ENCODE results near the gene HRCT1.
"Not testable (repeated sequence)": the region's sequence is repeated elsewhere in the genome, so short reads cannot be mapped to it uniquely, and the experiment has no call there.

The HRCT1 gene

DNA sequence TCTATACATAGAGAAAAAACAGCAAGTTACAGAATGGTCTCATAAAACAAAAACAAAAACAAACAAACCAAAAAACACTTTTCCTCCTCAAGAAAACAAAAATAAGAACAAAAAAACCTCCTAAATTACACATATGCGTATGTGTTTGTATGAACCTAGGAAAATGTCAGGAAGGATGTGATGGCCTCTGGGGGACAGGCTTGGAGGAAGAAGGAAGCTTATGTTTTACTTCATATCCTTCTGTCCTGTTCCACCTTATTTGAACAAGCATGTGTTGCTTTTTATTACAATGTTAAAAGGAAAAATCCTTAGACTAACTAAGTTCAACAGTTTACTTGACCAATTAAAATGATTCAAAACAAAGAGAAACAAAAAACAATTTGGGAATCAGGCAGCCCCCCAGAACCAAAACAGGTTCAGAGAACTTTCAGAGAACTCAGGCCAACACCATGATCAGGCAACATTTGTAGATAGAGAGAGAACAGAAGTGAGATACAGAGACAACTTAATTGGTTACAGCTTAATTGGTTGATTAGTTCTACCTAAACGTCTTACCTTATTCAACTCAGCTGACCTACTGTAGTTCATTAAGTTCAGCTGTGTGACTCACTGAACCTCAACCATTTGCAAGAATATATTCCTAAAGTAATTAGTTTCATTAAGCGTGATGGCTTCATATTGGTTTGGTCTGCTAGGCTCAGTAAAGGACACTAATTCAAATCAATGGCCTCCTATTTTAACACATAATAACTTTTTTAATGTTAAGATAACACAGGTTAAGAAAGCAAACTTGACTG is 13.4 kb downstream of the HRCT1 start:
- no peak for DNase-seq

DNA sequence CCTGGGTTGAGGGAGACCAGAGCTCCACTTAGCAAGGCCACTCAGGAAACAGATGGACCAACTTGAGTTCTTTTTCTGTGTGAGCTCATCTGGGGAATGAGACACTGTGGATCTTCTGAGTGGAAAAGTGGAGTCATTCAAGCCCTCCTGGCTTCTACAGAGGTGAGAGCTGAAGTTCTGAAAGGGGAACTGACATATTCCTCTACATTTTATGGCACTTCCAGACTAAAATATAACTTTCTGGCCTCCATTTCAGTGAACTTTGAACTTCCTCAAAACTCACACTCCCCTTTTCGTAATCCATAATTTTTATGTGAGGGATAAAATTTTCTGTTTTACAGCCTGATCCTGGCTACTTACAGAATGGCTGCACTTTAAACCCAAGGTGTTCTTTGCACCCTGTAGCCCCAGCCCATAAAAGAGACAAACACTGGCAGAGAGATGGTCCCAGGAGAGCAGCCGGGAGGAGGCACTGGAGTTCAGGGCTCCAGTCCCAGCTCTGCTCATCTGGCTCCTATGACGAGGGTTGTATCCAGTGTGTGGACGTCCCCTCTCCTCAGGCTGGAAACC is 14.1 kb downstream of the HRCT1 start:
- no peak for DNase-seq

DNA sequence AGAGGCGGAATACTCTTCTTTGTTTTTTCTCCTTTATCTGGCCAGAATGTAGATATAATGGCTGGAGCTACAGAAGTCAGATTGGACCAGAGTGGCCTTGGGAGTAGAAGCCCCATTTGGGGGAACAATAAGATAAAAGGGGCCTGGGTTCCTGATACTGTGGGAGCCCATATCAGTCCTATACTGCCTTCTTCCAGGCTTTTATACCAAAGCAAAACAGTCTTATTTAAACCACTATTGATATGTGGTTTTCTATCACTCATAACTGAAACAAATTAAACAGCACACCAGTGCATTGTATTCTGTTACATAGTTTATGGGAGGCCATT is 17.6 kb downstream of the HRCT1 start:
- DNase-seq: no peak

DNA sequence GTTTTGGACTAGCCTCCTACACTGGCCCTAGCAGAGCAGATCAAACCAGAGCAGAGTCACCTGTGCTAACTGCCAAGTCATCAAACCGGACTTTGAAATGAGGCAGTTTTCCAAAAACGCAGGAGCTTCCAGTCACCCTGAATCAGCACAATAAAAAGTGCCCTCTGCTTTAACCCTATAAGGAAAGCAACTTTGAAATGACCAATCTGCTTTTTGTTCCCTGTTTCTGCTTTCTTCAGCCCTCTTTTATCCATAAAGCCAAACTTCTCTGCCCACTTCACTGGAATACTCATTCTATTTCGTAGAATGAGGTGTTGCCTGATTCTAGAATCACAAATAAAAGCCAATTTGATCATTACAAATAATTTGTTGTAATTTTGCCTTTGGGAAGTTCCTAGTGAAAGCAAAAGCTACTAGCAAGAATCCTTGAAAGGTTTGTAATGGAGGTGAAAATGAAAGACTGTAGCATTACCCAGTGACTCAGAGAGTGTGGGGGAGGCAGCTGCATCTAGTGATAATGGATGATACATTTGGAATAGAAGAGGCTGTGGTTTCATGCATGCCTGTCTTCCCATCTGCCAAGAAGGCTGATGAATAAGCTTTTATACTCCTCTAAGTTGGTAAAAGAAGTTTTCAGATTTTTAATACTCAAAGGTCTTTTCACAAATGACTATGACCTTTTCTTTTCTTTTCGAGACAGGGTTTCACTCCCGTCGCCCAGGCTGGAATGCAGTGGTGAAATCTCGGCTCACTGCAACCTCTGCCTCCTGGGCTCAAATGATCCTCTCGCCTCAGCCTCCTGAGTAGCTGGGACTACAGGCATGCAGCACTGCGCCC is 18.1 kb downstream of the HRCT1 start:
- DNase-seq: no peak

DNA sequence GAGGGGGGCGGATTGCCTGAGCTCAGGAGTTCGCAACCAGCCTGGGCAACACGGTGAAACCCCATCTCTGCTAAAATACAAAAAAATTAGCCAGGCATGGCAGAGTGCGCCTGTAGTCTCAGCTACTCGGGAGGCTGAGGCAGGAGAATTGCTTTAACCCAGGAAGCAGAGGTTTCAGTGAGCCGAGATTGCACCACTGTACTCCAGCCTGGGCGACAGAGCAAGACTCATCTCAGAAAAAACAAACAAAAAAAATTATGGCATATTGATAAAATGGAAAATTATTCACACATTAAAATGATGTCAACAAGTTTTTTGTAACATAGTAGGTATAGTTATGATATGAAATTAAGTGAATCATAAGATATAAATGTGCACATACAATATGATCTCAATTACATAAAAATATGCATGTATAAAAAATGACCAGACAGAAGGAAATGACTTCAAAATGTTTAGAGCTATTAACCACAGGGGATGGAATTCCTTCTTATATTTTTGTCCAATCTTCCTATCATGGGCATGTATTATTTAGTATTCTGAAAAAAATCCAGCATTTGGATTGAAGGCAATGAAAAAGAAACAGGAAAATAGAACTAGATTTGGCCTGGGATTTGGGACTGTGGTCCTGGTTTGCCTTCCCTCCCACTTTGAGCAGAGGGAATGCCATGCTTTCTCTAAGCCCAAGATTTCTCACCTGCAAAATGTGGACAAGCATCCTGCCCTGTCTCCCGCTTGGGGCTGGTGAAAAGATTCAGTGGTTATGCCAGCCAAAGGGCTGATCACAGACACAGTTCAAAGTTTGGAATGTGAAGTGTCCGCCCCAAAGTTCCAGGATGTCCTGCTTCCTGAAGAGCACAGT is 22.8 kb downstream of the HRCT1 start:
- no peak for DNase-seq

DNA sequence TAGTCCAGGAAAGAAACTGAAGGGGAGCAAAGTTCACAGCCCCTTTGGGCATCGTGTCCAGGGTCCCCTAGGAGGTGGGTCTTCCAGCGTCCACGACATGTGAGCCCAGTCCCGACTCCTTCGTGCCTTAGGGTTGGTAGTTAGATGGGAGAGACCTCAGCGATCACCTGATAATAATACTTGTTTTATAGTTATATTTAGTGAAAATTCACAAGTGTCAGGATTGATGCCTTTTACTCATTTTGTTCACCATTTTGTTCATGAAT is 23.4 kb downstream of the HRCT1 start:
- DNase-seq: no peak

DNA sequence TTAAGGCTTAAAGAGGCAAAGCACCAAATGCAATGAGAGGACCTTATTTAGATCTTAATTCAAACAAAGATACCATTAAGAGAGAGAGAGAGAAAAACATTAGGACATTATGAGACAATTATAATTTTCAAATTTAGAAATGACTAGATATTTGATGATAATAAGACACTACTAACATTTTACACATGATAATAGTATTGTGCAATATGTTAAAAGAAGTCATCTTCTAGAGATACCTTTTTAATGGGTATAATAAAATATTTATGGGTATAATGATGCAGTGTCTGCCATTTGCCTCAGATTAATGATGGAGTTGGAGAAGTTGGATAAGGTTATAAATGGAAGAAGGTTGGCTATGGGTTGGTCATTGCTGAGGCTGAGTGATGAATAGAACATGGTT is 24.5 kb downstream of the HRCT1 start:
- no peak for DNase-seq

DNA sequence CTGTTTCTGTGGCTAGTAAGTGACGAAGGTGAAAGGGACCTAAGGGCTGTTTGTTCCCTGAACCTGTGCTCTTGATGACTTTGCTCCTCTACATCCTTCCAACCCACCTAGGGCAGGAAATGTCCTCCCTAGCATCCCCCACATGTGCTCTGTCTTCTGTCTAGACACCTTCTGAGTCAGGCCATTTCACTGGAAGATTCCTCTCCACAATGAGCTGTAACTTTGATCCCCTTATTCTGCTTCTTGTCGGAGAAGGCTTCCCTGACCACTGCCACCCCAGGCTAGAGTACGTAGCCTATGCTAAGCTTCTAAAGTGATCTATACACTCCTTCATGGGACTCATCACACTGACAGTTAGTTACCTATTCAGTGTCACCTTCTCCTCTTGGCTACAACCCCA is 25.0 kb downstream of the HRCT1 start:
- DNase-seq: no peak

DNA sequence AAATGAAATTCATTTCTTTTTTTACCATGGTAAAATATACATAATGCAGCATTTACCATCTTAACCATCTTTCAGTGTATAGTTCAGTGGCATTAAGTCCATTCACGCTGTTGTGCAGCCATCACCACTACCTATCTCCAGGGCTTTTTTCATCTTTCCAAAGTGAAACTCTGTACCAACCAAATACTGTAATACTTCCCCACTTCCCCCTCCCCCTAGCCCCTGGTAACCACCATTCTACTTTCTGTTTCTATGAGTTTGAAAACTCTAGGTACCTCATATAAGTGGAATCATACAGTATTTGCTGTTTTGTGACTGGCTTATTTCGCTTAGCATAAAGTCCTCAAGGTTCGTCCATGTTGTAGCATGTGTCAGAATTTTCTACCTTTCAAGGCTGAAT is 26.7 kb downstream of the HRCT1 start:
- DNase-seq: no peak

DNA sequence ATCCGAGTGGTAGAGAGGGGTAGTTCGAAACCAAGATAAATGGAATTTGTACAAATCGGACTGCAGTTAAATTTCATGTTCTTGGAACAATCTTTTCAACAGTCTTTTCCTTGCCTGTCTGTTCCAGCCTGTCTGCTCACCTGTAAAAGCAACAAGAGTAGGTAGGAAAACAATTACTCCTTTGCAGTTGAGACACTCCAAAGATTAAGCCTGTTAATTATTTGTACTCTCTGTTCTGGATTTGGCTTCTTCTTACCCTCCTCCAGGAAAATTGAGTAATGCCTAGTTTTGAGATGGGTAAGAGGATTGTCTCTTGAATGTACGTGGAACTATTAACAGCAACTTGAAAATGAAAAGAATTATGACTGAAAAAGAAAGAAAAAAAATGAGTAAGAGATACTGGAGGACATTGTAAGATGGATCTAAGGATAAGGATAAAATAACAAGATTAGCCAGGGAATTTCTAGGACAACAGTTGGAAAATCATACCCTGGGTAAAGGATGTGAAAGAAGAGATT is 27.6 kb downstream of the HRCT1 start:
- DNase-seq: no peak

DNA sequence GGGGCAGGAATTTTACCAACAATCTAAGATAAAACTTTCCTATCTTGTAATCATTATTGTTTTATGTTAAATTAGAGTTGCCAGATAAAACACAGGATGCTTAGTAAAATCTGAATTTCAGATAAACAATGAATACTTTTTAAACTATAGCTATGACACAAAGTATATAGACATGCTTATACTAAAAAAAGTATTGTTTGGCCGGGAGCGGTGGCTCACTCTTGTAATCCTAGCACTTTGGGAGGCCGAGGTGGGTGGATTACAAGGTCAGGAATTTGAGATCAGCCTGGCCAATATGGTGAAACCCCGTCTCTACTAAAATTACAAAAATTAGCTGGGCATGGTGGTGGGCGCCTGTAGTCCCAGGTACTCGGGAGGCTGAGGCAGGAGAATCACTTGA is 28.1 kb downstream of the HRCT1 start:
- DNase-seq: not testable (repeated sequence)

DNA sequence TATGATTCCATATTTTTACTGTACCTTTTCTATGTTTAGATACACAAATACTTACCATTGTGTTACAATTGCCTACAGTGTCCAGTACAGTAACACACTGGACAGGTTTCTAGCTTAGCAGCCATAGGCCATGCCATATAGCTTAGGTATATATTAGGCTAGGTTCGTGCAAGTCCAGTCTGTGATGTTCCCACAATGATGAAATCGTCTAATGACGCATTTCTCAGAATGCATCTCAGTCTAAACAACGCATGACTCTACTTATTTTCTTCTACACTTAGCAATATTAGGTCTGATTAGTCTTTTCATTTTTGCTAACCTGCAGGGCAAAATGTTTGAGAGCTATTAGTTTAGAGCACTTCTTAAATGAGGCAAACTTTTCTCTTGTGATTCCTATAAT is 29.3 kb downstream of the HRCT1 start:
- DNase-seq: no peak

DNA sequence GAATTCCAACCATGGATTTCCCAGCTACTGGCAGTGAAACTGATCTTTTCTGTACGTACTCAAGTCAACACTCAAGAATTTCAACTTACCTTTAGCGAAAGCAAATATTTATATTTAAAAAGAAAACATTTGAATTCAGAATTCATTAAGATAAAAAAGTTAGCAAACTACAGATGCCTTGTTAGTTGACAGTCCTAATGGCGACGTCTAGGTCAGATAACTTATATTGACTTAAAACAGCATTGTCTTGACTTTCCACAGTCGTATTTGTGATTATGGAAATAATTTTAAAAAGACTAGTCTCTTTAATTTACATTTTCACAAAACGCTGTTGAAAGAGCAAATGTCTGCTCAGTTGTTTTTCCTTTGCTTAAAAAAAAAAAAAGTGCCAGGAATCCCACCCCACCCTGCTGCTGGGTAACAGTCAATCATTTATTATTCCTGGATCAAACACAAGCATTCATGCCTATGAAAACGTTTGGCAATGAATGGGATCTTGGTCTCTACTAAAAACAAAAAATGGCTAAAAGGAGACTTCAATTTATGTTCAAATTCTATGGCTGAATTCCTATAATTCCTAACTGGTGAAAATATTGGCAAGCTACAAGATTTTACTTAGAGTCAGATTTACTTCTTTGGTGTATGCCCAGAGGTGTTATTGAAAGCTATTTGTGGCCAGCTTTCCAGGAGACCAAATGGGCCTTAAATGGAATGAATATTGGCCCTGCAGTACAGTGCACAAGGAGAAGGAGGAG is 29.9 kb downstream of the HRCT1 start:
- no peak for DNase-seq

DNA sequence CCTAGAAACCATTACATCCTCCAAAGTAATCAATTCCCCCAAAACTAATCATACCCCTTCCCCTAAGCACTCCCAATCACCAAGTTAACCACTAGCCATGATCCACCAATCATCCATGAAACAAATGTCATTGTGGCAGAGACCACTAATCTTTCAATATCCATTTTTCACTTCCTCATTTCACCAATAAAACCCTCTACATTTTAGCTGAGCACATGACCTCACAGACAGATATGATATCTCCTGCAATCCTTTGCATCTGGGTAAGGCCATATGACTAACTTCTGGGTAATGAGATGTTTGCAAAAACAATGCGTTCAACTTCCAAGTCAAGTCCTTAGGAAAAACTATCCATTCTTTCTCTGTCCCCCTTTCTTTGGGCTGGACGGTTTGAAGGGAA is 31.2 kb downstream of the HRCT1 start:
- no peak for DNase-seq

DNA sequence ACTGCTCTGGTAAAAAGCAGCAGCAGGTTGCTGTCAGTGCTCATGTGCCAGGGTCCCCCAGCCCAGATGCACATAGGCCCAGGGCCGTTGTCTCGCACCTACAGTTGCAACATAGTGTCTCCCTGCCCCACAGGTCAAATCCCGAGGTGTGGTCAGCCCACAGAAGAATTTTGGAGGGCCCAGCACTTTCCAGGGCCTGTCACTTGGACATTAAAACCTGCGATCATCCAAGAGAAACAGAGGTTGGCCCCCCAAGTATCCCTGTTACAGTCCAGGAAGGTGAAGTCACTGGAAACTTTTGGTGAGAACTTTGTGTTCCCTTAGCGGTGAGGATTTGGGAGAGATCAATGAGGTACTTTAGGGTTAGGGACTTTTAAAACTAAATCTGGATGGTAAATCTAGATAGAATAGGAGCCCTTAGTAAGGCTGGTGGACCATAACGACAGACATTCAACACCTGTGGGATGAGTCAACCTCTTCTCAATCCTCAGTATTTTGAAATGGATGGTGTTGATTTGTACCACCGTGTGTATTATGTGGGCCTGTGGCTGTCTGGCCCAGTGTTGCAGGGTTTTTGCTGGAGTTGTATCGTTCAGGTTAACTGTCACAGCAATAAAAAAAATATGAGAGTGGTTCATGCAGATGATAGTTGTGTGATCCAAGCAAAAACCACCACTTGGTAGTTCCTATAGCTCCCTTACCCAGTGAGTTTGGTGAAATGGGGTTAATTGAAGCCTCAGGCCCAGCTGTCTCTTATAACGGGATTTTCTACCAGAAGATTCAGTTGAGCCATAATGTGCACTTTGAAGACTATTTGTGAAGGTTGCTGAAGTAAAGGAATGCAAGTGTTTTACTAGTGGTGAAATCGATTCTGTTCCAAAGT is 32.7 kb downstream of the HRCT1 start:
- DNase-seq: no peak

DNA sequence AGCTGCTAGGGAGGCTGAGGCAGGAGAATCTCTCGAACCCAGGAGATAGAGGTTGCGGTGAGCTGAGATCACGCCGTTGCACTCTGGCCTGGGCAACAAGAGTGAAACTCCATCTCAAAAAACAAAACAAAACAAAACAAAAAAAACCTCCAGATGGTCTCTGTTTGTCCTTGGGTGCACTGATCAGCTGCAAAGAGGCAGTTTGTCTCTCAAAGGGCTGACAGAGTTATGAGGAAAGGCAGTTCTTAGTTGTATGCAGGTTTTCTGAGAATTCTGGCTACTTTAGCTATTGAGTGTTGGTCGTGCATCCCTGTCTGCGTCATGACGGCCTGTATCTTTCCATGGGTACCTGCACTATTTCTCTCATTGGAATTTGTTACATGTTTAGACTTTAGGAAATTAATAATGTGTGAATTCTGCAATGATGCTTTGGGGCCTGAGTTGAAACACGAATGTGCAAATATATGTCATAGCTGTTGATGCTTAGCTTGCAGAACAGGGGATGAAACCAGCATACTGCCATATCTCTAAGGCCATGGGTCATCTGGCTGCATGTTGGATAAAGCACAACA is 33.8 kb downstream of the HRCT1 start:
- no peak for DNase-seq

DNA sequence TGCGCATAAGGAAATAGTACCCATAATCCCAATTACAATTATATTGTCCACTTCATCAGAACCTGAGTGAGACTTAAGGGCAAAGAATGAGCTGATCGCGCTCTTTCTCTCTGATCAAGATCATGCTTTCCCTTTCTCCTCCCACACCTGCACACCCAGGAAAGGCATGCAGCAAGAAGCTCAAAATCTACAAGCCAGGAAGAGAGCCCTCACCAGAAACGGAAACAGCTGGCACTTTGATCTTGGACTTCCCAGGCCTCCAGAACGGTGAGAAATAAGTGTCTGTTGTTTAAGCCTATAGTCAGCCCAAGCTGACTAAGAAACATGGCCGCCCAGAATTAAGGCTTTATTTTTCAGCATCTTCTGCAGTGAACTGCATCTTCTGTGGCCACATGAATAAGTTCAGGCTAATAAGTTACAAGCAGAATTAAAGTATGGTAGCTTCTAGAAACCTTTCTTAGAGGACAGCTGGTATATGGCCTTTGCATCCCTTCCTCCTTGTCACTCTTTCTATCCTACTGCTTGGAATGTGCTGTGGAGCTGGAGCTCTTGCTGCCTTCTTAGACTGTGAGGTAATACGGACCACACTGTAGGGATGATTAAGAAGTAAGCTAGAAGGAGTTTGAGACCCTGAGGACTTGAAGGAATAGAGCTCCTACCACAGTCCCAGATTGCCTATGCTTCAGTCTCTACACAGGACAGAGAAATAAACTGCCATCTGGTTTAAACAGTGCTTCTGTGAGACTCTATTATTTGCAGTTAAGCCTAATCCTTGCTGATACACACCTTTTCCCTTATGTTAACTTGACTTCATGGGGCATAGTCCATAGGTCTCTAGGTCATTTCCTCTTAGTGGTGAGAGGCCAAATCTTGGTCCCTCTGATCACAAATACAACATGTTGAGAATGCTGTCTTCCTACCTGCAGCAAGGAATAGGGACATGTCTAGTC is 34.7 kb downstream of the HRCT1 start:
- DNase-seq: no peak

DNA sequence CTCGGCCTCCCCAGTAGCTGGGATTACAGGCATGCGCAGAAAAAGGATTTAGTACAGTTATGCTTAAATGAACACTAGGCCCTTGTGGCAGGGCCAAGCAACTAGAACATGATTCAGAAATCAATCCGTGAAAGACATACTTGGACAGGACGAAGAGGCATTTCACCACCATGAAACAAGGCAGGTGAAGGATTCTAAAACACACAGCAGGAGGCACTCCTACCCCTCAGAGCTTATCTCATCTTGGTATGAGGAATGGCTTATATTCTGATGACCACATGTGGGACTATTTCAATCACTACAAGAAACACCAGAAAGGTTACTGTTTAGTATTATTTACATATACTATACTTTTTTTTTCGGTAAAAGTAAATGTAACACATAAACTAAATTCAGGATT is 36.3 kb downstream of the HRCT1 start:
- no peak for DNase-seq

DNA sequence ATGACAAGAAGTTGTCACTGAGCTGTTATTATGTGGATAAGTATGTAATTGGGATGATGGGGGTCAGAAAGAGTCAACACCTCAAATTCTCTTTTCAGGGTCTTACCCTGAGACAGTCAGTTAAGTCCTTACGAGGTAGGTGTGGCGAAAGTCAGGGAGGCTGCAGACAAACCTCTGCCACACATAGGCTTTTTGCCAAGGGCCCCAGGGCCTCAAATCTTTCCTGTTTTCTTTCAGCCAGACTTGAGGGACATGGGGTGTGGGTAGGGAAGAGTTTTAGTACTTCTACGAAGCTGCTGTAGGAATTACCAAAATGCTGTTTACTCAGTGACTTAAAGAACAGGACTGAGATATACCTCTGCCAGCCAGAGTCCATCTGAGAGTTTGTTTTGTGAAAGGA is 38.2 kb downstream of the HRCT1 start:
- no peak for DNase-seq

DNA sequence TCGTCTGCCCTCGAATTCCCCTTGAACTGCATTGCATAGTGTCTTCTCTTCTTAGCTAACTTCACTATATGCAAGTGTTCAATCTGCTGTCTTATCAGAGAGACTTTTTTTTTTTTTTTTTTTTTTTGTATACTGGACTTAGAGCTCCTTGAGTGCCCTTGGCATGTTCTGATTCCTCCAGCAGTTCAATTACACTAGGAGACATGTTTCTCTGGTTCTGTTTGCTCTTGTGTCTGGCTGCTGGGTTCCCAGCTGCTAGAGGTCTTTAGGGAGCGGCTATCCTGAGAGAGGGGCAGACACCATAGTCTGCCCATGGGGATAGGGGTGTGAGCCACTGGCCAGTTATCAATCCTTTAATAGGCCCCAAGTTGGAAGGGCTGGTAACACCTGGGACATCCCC is 38.8 kb downstream of the HRCT1 start:
- no peak for DNase-seq
